ENCODE results near the gene RIC3.

GRCh38 chr11:8213376-8213775 lies 44.6 kb upstream of the RIC3 start:
- TF ChIP-seq NFRKB (IDR thresholded peaks at IDR 0.05) (no peak), HDGF (IDR thresholded peaks at IDR 0.05; ENCODE audit: borderline replicate concordance) (no peak), ELF4 (IDR thresholded peaks at IDR 0.05) (no peak), SP1 (IDR thresholded peaks at IDR 0.05) (no peak), FOXM1 (IDR thresholded peaks at IDR 0.05; ENCODE audit: borderline replicate concordance) (no peak), FOXA1 (IDR thresholded peaks at IDR 0.05) (no peak), ARNT (IDR thresholded peaks at IDR 0.05) (no peak), SUZ12 (IDR thresholded peaks at IDR 0.05) (no peak), PKNOX1 (IDR thresholded peaks at IDR 0.05) (no peak), TARDBP (IDR thresholded peaks at IDR 0.05) (no peak), FOXK2 (IDR thresholded peaks at IDR 0.05) (no peak), ZNF384 (IDR thresholded peaks at IDR 0.05) (no peak), BHLHE40 (IDR thresholded peaks at IDR 0.05; ENCODE audit: borderline replicate concordance) (no peak)
